Ishikawa (cell line): ENCODE results near the gene DLEC1.

Experiments used
- CEBPB ChIP-seq: IDR thresholded peaks from 2 replicates; pipeline ENCODE4 v1.6.1; 2012
- CREB1 ChIP-seq: IDR thresholded peaks from 2 replicates; pipeline ENCODE4 v1.6.1; 2012; ENCODE audit warnings: low read depth
- EGR1 ChIP-seq: IDR thresholded peaks from 2 replicates; pipeline ENCODE4 v1.6.1; 2012
- EP300 ChIP-seq: IDR thresholded peaks from 2 replicates; pipeline ENCODE4 v1.6.1; 2012; ENCODE audit warnings: borderline replicate concordance
- FOXM1 ChIP-seq: IDR thresholded peaks from 2 replicates; pipeline ENCODE4 v1.6.1; 2012; ENCODE audit warnings: low read depth, borderline replicate concordance
- MAX ChIP-seq: IDR thresholded peaks from 2 replicates; pipeline ENCODE4 v1.6.1; 2012
- NFIC ChIP-seq: IDR thresholded peaks from 2 replicates; pipeline ENCODE4 v1.6.1; 2012
- RAD21 ChIP-seq: IDR thresholded peaks from 2 replicates; pipeline ENCODE4 v1.6.1; 2012; ENCODE audit warnings: low read depth
- REST ChIP-seq: IDR thresholded peaks from 2 replicates; pipeline ENCODE4 v1.6.1; 2012; ENCODE audit warnings: low read depth, mild to moderate bottlenecking
- TAF1 ChIP-seq: IDR thresholded peaks from 2 replicates; pipeline ENCODE4 v1.6.1; 2012; ENCODE audit warnings: low read depth, mild to moderate bottlenecking
- TCF12 ChIP-seq: IDR thresholded peaks from 2 replicates; pipeline ENCODE4 v1.6.1; 2012; ENCODE audit warnings: low read depth
- TEAD4 ChIP-seq: IDR thresholded peaks from 2 replicates; pipeline ENCODE4 v1.6.1; 2012
- USF1 ChIP-seq: IDR thresholded peaks from 2 replicates; pipeline ENCODE4 v1.6.1; 2012
- YY1 ChIP-seq: IDR thresholded peaks from 2 replicates; pipeline ENCODE4 v1.6.1; 2012; ENCODE audit warnings: low read depth
- ZBTB7A ChIP-seq: IDR thresholded peaks from 2 replicates; pipeline ENCODE4 v1.6.1; 2012; ENCODE audit warnings: low read depth

DLEC1 gene

GRCh38 chr3:38154033-38154494 lies 115.1 kb downstream of the DLEC1 start:
- TF ChIP-seq TEAD4, result peak; percentile 44; the same call in 1 of the 2 replicates
- peak; percentile 69 for TF ChIP-seq CREB1
- peak; percentile 34; the same call in 1 of the 2 replicates for TF ChIP-seq TCF12
- no peak for TF ChIP-seq RAD21
- TF ChIP-seq EGR1, result no peak
- TF ChIP-seq REST, result no peak; the same call in 1 of the 2 replicates
- TF ChIP-seq YY1, result no peak
- no peak for TF ChIP-seq USF1
- TF ChIP-seq ZBTB7A, result no peak
- peak; percentile 96 for TF ChIP-seq CEBPB
- TF ChIP-seq MAX, result peak; percentile 55
- peak; percentile 46; the same call in 1 of the 2 replicates for TF ChIP-seq NFIC
- TF ChIP-seq EP300, result peak; percentile 57; the same call in 1 of the 2 replicates
- TF ChIP-seq TAF1, result no peak
- TF ChIP-seq FOXM1, result peak; percentile 24; the same call in 1 of the 2 replicates

GRCh38 chr3:38154625-38155255 lies 115.7 kb downstream of the DLEC1 start:
- no peak for TF ChIP-seq USF1
- 0 out of 2 replicates have a peak, but pooled peaks have one; percentile 17 for TF ChIP-seq NFIC
- TF ChIP-seq CEBPB, result no peak
- peak; percentile 77 for TF ChIP-seq EGR1
- TF ChIP-seq TAF1, result no peak
- TF ChIP-seq EP300, result peak; percentile 41; the same call in 1 of the 2 replicates
- peak; percentile 85 for TF ChIP-seq TEAD4

- TF ChIP-seq FOXM1, result no peak
- TF ChIP-seq TAF1, result no peak
- no peak for TF ChIP-seq RAD21
- no peak for TF ChIP-seq NFIC
- TF ChIP-seq TCF12, result no peak
- no peak for TF ChIP-seq EGR1
- no peak for TF ChIP-seq ZBTB7A
- no peak for TF ChIP-seq TEAD4
- no peak for TF ChIP-seq EP300
- no peak for TF ChIP-seq MAX
- no peak for TF ChIP-seq CEBPB
- TF ChIP-seq USF1, result no peak
- TF ChIP-seq CREB1, result no peak
- no peak for TF ChIP-seq YY1
- TF ChIP-seq REST, result no peak
These were observed 116.8 kb downstream of the DLEC1 start for GRCh38 chr3:38155825-38156224.

GRCh38 chr3:38157117-38157516 lies 118.1 kb downstream of the DLEC1 start:
- no peak for TF ChIP-seq RAD21
- no peak for TF ChIP-seq MAX
- no peak for TF ChIP-seq YY1
- TF ChIP-seq TEAD4, result no peak
- TF ChIP-seq ZBTB7A, result no peak
- TF ChIP-seq EGR1, result no peak
- no peak for TF ChIP-seq CEBPB
- TF ChIP-seq USF1, result no peak
- no peak for TF ChIP-seq CREB1
- no peak for TF ChIP-seq TAF1
